ENCODE data around the gene S100PBP.

Gene S100PBP

DNA sequence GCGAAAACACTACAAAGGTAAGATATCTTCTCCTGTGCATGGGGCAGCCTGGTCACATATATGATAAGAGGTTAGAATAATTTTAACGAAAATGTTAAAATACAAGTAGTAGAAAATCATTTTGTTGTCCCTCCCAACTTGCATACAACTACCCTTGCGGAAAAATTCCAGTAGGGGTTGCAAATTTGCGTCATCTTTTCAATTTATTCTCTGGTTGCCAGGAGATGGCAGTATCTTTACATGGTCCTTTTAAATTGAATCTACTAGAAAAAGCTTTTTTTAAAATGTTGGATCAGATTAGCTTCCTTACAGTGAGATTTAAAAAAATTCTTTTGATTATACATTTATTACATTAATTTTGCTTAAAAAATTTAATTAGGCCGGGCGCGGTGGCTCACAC lies 10.9 kb downstream of the S100PBP start:
- Histone ChIP-seq H3K36me3 (ENCODE audit: insufficient read depth, low read length) (peaks cover 9% of the 10 kb centered on the region), H3K9me3 (ENCODE audit: control insufficient read depth, insufficient read depth, low read length) (no peaks in the 10 kb centered on the region), H3K4me1 (ENCODE audit: insufficient read depth, low read length) (no peaks in the 10 kb centered on the region), H3K9ac (ENCODE audit: low read depth, low read length) (no peak overlapping the region)

DNA sequence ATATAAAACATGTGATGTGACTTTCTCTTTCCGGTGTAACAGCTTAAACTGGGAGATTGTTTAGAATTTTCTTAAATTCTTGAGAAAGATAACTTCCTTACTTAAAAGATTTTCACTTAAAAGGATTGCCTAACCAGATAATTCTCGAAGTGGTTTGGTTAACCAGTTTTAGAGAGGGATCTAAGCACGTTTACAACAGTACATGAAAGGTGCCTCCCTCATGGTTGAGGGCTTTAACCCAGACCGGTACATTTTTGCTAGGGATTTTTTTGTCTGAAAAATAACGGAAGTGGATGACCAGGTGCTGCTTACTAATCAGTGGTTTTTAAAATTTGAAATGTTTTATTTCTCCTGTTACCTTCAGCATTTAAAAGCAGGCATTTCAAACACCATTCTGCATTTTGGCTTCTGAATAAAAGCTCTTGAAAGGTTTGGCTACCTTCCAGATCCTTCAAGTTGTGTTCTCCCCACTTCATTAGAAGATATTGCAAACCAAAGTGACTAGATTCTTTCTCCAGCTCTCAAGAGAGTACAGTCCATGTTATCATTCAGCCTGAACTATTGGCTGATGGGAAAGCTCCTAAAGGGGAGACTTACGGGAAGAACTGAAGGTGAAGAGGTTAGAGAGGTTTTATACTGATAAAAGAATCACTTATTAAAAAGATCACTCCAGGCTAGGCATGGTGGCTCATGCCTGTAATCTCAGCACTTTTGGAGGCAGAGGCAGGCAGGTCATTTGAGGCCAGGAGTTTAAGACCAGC lies 12.8 kb downstream of the S100PBP start:
- H3K36me3 ChIP-seq (ENCODE audit: insufficient read depth, low read length) = peaks cover 9% of the 10 kb centered on the region
- no peaks in the 10 kb centered on the region for H3K9me3 ChIP-seq (ENCODE audit: control insufficient read depth, insufficient read depth, low read length)
- H3K4me1 ChIP-seq (ENCODE audit: insufficient read depth, low read length) = no peaks in the 10 kb centered on the region
- H3K9ac ChIP-seq (ENCODE audit: low read depth, low read length) = no peak overlapping the region

GRCh38 chr1:32831878-32832277 lies 14.4 kb downstream of the S100PBP start:
- H3K36me3 ChIP-seq (ENCODE audit: insufficient read depth, low read length) = peaks cover 6% of the 10 kb centered on the region
- H3K4me1 ChIP-seq (ENCODE audit: insufficient read depth, low read length) = no peaks in the 10 kb centered on the region
- H3K9ac ChIP-seq (ENCODE audit: low read depth, low read length) = no peak overlapping the region; the same call in 1 of the 2 replicates
- no peaks in the 10 kb centered on the region for H3K9me3 ChIP-seq (ENCODE audit: control insufficient read depth, insufficient read depth, low read length)

GRCh38 chr1:32848354-32849063 lies 31.1 kb downstream of the S100PBP start:
- Histone ChIP-seq H3K9me3 (ENCODE audit: control insufficient read depth, insufficient read depth, low read length) (no peaks in the 10 kb centered on the region), H3K9ac (ENCODE audit: low read depth, low read length) (no peak overlapping the region), H3K36me3 (ENCODE audit: insufficient read depth, low read length) (peaks cover 3% of the 10 kb centered on the region; the same call in 1 of the 2 replicates), H3K4me1 (ENCODE audit: insufficient read depth, low read length) (no peaks in the 10 kb centered on the region)

DNA sequence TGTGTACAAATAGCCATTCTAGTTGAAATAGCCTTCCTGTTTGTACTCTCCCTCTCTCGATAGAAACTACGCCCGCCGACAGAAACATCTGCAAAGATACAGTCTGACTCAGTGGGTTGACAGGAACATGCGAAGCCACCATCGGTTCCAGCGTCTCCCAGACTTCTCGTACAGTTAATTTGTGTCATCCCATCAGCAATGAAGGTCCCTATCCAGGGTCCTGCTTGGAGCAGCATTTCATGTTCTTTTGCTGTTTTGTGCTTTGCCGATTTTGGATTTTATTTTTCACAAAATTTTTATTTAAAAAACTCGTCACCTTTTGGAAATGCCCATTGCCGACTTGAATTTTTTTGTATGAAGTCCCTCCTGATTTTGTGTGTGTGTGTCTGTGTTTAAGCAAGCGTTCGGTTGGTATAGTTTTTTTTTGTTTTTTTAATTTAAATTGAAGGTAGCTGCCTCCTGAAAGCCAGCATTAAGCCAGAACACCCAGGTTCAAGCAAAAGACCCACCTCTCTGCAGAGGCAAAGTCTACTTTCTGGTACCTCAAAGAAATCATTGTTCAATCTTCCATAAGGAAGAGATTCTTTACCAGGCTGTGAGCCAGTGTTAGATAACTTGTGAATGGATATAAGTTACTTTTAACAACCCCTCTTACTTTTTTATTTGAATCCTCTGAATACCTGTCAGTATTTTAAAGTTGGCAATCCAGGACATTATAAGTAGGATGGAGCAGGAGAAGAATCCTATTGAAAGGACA lies 38.6 kb downstream of the S100PBP start:
- Histone ChIP-seq H3K9ac (ENCODE audit: low read depth, low read length) (no peak overlapping the region), H3K36me3 (ENCODE audit: insufficient read depth, low read length) (peaks cover 11% of the 10 kb centered on the region), H3K4me1 (ENCODE audit: insufficient read depth, low read length) (peaks cover under 1% of the 10 kb centered on the region; the same call in 1 of the 2 replicates), H3K9me3 (ENCODE audit: control insufficient read depth, insufficient read depth, low read length) (no peaks in the 10 kb centered on the region)

- H3K9ac ChIP-seq (ENCODE audit: low read depth, low read length) = no peak overlapping the region
- H3K4me1 ChIP-seq (ENCODE audit: insufficient read depth, low read length) = peaks cover 8% of the 10 kb centered on the region
- peaks cover 8% of the 10 kb centered on the region for H3K36me3 ChIP-seq (ENCODE audit: insufficient read depth, low read length)
- no peaks in the 10 kb centered on the region for H3K9me3 ChIP-seq (ENCODE audit: control insufficient read depth, insufficient read depth, low read length)
Observed at GRCh38 chr1:32858136-32858535, 40.7 kb downstream of the S100PBP start.

DNA sequence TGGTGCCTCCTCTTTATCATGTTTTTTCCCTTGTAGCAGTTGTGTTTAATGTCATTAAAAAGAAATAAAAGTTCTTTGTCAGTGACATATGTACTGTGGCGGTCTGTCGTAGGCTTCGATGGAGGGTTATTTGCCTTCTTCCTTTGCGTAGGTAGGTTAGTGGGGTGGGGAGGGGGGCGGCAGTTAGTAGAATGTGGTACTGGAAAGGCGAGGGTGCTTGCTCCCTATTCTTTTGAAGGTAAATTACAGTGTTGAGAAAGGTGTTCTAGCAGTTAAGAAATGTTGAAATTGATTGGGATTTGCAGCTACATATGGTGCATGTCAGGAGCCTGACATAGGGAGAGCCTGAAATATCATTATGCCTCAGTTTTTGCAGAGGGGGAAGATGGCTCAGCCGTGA lies 41.3 kb downstream of the S100PBP start:
- Histone ChIP-seq H3K4me1 (ENCODE audit: insufficient read depth, low read length) (peaks cover 8% of the 10 kb centered on the region), H3K9ac (ENCODE audit: low read depth, low read length) (no peak overlapping the region), H3K9me3 (ENCODE audit: control insufficient read depth, insufficient read depth, low read length) (no peaks in the 10 kb centered on the region), H3K36me3 (ENCODE audit: insufficient read depth, low read length) (peaks cover 8% of the 10 kb centered on the region)

DNA sequence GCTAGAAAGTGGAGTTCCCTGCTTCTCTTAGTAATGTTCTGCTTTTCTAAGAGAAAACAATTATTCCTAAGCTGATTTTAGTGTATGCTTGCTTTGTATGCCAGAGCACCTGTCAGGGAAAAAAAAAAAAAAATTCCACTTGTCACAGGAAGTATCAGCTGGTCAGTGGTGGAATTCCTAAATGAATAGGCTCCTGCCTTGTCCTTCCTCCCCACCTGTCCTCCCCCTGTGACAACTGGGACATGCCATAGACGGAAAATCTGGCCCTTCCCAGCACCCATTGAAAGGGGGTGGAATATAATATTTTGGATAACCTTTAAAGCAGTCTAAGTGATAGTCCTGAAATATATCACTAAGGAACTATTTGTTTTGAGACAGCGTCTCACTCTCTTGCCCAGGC lies 42.5 kb downstream of the S100PBP start:
- Histone ChIP-seq H3K9me3 (ENCODE audit: control insufficient read depth, insufficient read depth, low read length) (no peaks in the 10 kb centered on the region), H3K9ac (ENCODE audit: low read depth, low read length) (no peak overlapping the region), H3K36me3 (ENCODE audit: insufficient read depth, low read length) (peaks cover 8% of the 10 kb centered on the region), H3K4me1 (ENCODE audit: insufficient read depth, low read length) (peaks cover 8% of the 10 kb centered on the region)

- Histone ChIP-seq H3K9me3 (ENCODE audit: control insufficient read depth, insufficient read depth, low read length) (no peaks in the 10 kb centered on the region), H3K36me3 (ENCODE audit: insufficient read depth, low read length) (peaks cover 5% of the 10 kb centered on the region)
Observed at GRCh38 chr1:32860566-32860965, 43.1 kb downstream of the S100PBP start.

DNA sequence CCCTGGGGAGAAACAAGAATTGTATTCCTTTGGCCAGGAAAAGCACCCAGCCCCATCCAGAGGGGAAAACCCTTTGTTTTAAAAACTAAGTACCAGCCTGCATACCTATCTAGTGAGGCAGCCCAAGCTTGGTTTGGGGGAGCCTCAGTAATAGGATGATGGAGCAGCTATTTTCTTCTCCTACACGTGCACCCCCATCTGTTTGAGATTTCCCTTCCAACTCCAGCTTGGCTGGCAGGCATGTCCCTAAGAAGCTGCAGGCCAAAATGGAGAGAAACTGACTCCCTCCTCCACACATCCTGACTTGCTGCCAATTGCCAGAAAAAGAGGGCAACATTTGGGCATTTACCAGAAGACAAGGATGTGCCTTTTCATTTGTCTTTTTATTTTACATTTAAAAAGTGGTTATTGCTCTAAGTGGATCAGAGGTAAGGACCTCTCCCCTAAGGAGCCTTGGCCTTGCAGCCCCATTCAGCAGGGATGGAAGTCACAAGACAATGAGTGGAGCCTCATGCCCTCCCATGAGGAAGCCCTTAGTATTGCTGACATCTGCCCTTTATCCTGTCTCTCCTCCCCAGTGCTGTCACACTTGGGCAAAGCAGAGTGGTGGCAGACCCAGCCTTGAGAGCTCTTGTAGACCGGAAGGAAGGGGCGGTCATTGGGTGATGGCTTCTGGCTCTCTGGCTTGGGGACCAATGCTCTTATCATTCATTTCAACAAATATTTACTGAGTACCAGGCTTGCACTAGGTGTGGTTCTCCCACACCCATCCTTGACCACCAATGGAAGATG lies 44.6 kb downstream of the S100PBP start:
- Histone ChIP-seq H3K36me3 (ENCODE audit: insufficient read depth, low read length) (peaks cover 3% of the 10 kb centered on the region; the same call in 1 of the 2 replicates), H3K9me3 (ENCODE audit: control insufficient read depth, insufficient read depth, low read length) (no peaks in the 10 kb centered on the region), H3K4me1 (ENCODE audit: insufficient read depth, low read length) (peaks cover 8% of the 10 kb centered on the region), H3K9ac (ENCODE audit: low read depth, low read length) (no peak overlapping the region)

More at GRCh38 chr1:32860566-32860965, 43.1 kb downstream of the S100PBP start:
- Histone ChIP-seq H3K4me1 (ENCODE audit: insufficient read depth, low read length) (peaks cover 8% of the 10 kb centered on the region), H3K9ac (ENCODE audit: low read depth, low read length) (no peak overlapping the region)

DNA sequence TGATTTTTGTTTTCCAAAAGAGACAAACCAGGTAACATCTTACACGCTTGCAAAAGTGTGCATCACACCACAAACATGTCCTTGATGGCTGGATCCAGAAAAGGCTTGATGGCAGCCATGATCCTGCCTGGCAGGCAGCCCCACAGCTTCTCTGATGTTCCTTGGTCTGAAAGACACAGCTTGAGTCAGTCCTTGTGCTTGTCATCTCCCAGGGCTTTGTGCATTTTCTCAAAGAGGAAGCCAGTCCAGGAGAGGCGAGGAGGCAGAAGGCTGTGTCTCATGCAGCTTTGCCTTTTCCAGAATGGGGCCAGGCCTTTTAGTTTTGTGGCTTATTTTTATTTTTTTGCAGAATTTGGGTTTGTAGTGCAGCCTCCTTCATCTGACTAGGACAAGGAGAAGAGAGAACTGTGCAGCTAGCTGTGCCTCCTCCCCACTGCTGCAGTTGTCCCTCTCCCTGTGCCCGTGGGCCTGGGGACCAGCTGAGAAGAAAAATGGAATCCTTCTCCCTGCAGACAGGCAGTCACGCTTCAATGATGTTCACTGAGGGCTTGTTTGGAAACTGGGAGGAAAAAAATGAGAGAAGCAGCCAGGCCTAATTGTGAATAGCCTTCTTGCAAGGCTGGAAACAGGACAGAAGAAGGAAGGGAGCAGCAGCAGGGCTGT lies 45.9 kb downstream of the S100PBP start:
- no peak overlapping the region for H3K9ac ChIP-seq (ENCODE audit: low read depth, low read length)
- H3K4me1 ChIP-seq (ENCODE audit: insufficient read depth, low read length) = peaks cover 8% of the 10 kb centered on the region
- H3K36me3 ChIP-seq (ENCODE audit: insufficient read depth, low read length) = peaks cover 3% of the 10 kb centered on the region; the same call in 1 of the 2 replicates
- no peaks in the 10 kb centered on the region for H3K9me3 ChIP-seq (ENCODE audit: control insufficient read depth, insufficient read depth, low read length)

DNA sequence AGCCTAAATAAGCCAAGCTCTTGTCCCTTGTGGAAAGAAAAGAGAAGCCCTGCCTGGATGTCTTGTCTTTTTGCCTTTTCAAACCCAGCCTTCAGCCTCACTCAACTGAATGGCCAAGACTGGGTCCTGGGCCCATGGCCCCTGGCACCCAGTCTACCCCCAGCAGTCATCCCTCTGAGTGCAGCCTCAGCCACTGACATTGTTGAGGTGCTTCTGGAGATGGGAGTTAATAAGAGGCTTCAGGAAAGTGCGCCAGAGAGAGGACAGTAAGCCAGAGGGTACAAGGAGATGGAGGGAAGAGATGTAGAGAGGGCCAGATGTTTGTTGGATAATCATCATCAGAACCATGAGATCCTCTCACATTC lies 46.4 kb downstream of the S100PBP start:
- H3K9ac ChIP-seq (ENCODE audit: low read depth, low read length) = no peak overlapping the region
- H3K9me3 ChIP-seq (ENCODE audit: control insufficient read depth, insufficient read depth, low read length) = no peaks in the 10 kb centered on the region
- H3K4me1 ChIP-seq (ENCODE audit: insufficient read depth, low read length) = peaks cover 8% of the 10 kb centered on the region
- peaks cover 3% of the 10 kb centered on the region; the same call in 1 of the 2 replicates for H3K36me3 ChIP-seq (ENCODE audit: insufficient read depth, low read length)

DNA sequence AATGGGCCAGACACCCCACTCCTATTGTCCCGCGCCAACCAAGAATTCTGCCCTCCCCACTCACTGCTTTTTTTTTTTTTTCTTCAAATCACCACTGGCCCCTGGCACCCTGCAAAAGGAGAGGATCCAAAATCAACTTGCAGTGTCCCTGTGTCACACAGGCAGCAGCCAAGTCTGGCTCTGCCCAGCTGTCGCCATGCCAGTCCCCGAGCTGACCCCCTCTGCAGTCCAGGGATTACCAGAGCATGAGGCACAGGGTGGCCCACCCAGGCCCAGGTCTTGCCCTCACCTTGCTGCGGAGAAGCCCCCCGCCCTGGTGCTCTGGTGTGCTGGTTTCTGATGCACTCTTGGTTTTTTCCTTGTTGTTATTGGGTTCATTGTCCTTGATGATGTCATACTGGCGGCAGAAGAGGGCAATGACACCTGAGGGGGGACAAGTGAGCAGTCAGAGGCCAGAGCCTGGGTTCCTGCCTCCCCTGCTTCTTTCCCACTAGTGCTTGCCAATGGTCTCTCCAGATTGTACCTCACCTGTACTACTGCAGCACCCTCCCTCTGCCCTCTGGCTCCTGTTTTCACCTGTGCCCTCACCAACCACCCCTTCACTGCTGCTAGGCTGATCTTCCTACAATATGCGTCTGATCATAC lies 47.0 kb downstream of the S100PBP start:
- Histone ChIP-seq H3K9ac (ENCODE audit: low read depth, low read length) (no peak overlapping the region), H3K9me3 (ENCODE audit: control insufficient read depth, insufficient read depth, low read length) (no peaks in the 10 kb centered on the region), H3K4me1 (ENCODE audit: insufficient read depth, low read length) (peaks cover 8% of the 10 kb centered on the region), H3K36me3 (ENCODE audit: insufficient read depth, low read length) (no peaks in the 10 kb centered on the region; the same call in 1 of the 2 replicates)

Data from ES-I3 (cell line).